22Rv1 (cell line): ENCODE data around the gene TMSB4X.

Experiments used
- ZFX ChIP-seq: fragments of 450-650 bp; IDR thresholded peaks from 2 replicates; pipeline ENCODE4 v1.6.1; 2017; ENCODE audit warnings: antibody characterized with exemption, borderline replicate concordance
- TF ChIP-seq, protein P1 (sequence below): fragments of 450-650 bp; IDR thresholded peaks from 2 replicates; pipeline ENCODE4 v1.5.1; 2017; ENCODE audit warnings: mild to moderate bottlenecking

DNA sequence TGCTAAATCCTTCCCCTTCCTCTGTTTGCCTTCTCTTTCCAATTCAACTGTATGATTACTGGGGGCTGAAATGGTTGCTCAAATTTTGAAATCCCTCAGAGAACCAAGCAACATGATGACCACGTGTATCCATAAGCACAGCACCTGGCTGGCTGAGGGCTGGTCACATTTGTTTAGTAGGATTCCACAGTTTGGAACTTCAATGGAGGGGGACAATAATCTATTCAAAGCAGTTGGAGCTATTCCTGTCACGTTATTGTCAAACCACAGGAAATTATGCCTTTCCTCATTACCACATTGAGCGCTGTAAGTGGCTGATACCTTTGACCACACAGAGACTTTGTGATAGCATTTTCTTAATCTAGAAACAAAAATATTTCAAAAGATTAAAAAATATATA, 7.0 kb downstream of the TMSB4X start:
- TF ChIP-seq, protein P1, sequence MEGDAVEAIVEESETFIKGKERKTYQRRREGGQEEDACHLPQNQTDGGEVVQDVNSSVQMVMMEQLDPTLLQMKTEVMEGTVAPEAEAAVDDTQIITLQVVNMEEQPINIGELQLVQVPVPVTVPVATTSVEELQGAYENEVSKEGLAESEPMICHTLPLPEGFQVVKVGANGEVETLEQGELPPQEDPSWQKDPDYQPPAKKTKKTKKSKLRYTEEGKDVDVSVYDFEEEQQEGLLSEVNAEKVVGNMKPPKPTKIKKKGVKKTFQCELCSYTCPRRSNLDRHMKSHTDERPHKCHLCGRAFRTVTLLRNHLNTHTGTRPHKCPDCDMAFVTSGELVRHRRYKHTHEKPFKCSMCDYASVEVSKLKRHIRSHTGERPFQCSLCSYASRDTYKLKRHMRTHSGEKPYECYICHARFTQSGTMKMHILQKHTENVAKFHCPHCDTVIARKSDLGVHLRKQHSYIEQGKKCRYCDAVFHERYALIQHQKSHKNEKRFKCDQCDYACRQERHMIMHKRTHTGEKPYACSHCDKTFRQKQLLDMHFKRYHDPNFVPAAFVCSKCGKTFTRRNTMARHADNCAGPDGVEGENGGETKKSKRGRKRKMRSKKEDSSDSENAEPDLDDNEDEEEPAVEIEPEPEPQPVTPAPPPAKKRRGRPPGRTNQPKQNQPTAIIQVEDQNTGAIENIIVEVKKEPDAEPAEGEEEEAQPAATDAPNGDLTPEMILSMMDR: no peak
- TF ChIP-seq ZFX: no peak
